ENCODE measurements around the gene CMTM5.

The CMTM5 gene

GRCh38 chr14:23411563-23412525, 35.0 kb downstream of the CMTM5 start:
- TF ChIP-seq CTCF (IDR thresholded peaks at IDR 0.05) = no peak
- Histone ChIP-seq H3K4me1 (no peaks in the 10 kb centered on the region), H3K27me3 (peaks cover 0 to 34% of the 10 kb centered on the region in 2 donors), H3K9me3 (no peaks in the 10 kb centered on the region), H3K27ac (no peak overlapping the region), H3K36me3 (no peaks in the 10 kb centered on the region), H3K4me3 (no peak overlapping the region)
- intact Hi-C loops (cut with DNase I; ENCODE audit: low total_unique reads) = no loop called here
- DNase-seq = no peak

DNA sequence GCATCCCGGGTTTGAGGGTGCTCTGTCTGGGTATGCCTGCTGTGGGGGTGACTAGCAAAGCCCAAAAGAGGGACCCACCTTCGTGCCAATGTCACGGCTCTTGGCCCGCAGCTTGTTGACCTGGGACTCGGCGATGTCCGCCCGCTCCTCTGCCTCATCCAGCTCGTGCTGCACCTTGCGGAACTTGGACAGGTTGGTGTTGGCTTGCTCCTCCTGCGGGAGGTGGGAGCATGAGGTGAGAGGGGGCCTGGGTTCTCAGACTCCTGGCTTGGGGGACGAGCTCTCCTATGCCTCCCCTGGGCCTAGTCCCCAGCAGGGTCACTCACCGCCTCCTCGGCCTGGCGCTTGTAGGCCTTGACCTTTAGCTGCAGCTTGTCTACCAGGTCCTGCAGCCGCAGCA, 36.8 kb downstream of the CMTM5 start:
- intact Hi-C loops (cut with DNase I; ENCODE audit: low total_unique reads) = no loop called here
- DNase-seq = no peak
- no peaks in the 10 kb centered on the region for H3K9me3 ChIP-seq
- H3K36me3 ChIP-seq = no peaks in the 10 kb centered on the region
- H3K27ac ChIP-seq = no peak overlapping the region
- no peaks in the 10 kb centered on the region for H3K4me1 ChIP-seq
- H3K27me3 ChIP-seq = peaks cover 0 to 22% of the 10 kb centered on the region in 2 donors
- H3K4me3 ChIP-seq = no peak overlapping the region
- no peak for TF ChIP-seq CTCF (IDR thresholded peaks at IDR 0.05)

DNA sequence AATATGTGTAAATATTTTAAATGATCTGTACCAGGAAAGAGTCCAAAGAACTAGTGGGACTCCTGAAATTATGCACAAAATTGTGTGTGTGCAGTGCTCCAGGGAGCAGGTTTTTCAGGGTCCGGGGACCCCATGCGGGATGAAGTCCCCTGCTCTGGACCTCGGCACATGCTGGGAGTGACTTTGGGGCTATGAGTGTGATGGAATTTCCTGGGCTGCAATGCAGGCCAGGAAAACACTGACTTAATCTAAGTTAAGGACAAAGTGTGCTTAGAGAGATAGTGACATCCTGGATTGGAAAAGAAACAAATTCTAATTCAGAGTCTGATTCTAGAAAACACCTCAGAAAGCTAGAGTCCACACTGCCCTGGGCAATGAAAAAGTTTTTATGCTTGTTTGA, 37.4 kb downstream of the CMTM5 start:
- no peak for DNase-seq
- intact Hi-C loops (cut with DNase I; ENCODE audit: low total_unique reads) = no loop called here
- Histone ChIP-seq H3K9me3 (no peaks in the 10 kb centered on the region), H3K4me3 (no peak overlapping the region), H3K4me1 (no peaks in the 10 kb centered on the region), H3K27me3 (peaks cover 0 to 19% of the 10 kb centered on the region in 2 donors), H3K27ac (no peak overlapping the region), H3K36me3 (no peaks in the 10 kb centered on the region)
- no peak for TF ChIP-seq CTCF (IDR thresholded peaks at IDR 0.05)

- peaks cover 0 to 18% of the 10 kb centered on the region in 2 donors for H3K27me3 ChIP-seq
- TF ChIP-seq CTCF (IDR thresholded peaks at IDR 0.05) = no peak
- H3K9me3 ChIP-seq = no peaks in the 10 kb centered on the region
- H3K4me1 ChIP-seq = no peaks in the 10 kb centered on the region
- intact Hi-C loops (cut with DNase I; ENCODE audit: low total_unique reads) = no loop called here
- H3K27ac ChIP-seq = no peak overlapping the region
- no peaks in the 10 kb centered on the region for H3K36me3 ChIP-seq
- no peak for DNase-seq
- no peak overlapping the region for H3K4me3 ChIP-seq
Observed at GRCh38 chr14:23414906-23415820, 38.3 kb downstream of the CMTM5 start.

- Histone ChIP-seq H3K27ac (no peak overlapping the region), H3K4me3 (no peak overlapping the region), H3K36me3 (no peaks in the 10 kb centered on the region), H3K4me1 (no peaks in the 10 kb centered on the region), H3K27me3 (peaks cover 0 to 13% of the 10 kb centered on the region in 2 donors), H3K9me3 (no peaks in the 10 kb centered on the region)
- TF ChIP-seq CTCF (IDR thresholded peaks at IDR 0.05) = no peak
- DNase-seq = no peak
- intact Hi-C loops (cut with DNase I; ENCODE audit: low total_unique reads) = no loop called here
Observed at GRCh38 chr14:23415821-23416778, 39.3 kb downstream of the CMTM5 start.
